K562 (cell line): ENCODE results near the gene EVI5L. TPM values are rescaled to one million over a fixed set of nuclear protein-coding genes. Genes with fewer than 3 reads are reported as not detected.

Experiments used
- ATF3 ChIP-seq, 2 experiments: fragments of 450-650 bp in 1 of 2; sonication (generic) in 1 of 2; formaldehyde crosslinking in 1 of 2; IDR thresholded peaks in 1 of 2; conservative IDR thresholded peaks in 1 of 2; 2 replicates each; pipeline versions ENCODE4 v1.6.1 to v1.8.1; 2016 to 2023; ENCODE audit warnings: mild to moderate bottlenecking in 2 of 2, moderate library complexity in 2 of 2, inconsistent platforms in 1 of 2, missing genetic modification reagents in 1 of 2
- CBFA2T3 ChIP-seq: fragments of 450-650 bp; IDR thresholded peaks from 2 replicates; pipeline ENCODE4 v1.6.1; 2017
- HOMEZ ChIP-seq: fragments of 250-450 bp; sonication (Bioruptor Pico); IDR thresholded peaks from 2 replicates; pipeline ENCODE4 v1.4.0; 2020; ENCODE audit warnings: mild to moderate bottlenecking, moderate library complexity
- KLF1 ChIP-seq: fragments of 450-650 bp; IDR thresholded peaks from 2 replicates; pipeline ENCODE4 v1.6.1; 2016; ENCODE audit warnings: missing genetic modification characterization, missing compliant biosample characterization
- KLF6 ChIP-seq: fragments of 250-450 bp; sonication (Bioruptor Pico); IDR thresholded peaks from 2 replicates; pipeline ENCODE4 v1.4.0; 2020; ENCODE audit warnings: mild to moderate bottlenecking, moderate library complexity, borderline replicate concordance
- MAFG ChIP-seq: fragments of 450-650 bp; conservative IDR thresholded peaks from 2 replicates; pipeline ENCODE4 v1.6.1; 2016; ENCODE audit warnings: missing genetic modification characterization, missing compliant biosample characterization
- MXD1 ChIP-seq: fragments of 250-450 bp; sonication (Bioruptor Pico); IDR thresholded peaks from 2 replicates; pipeline ENCODE4 v1.8.0; 2021; ENCODE audit warnings: borderline replicate concordance, mild to moderate bottlenecking, moderate library complexity; ENCODE audit not compliant: poor library complexity, severe bottlenecking
- MYC ChIP-seq, 2 experiments: fragments of 250-450 bp in 1 of 2; sonication (Bioruptor Pico) in 1 of 2; IDR thresholded peaks; 2 replicates each; pipeline versions ENCODE4 v1.5.1 to v1.6.1; 2012 to 2021; ENCODE audit warnings: low read depth in 2 of 2, borderline replicate concordance in 1 of 2, improper control_type of control experiment in 1 of 2, low read length in 1 of 2, mild to moderate bottlenecking in 1 of 2, moderate library complexity in 1 of 2
- NR2C2 ChIP-seq, 2 experiments: fragments of 200-800 bp in 1 of 2; sonication (Bioruptor generic) in 1 of 2; sonication (generic) in 1 of 2; formaldehyde crosslinking in 1 of 2; IDR thresholded peaks; 2 replicates each; pipeline versions ENCODE4 v1.6.1 to v1.8.0; 2016 to 2022; ENCODE audit warnings: mild to moderate bottlenecking in 1 of 2, missing compliant biosample characterization in 1 of 2, missing genetic modification characterization in 1 of 2, missing genetic modification reagents in 1 of 2
- POLR3A ChIP-seq: IDR thresholded peaks from 2 replicates; pipeline ENCODE4 v1.6.1; 2011; ENCODE audit warnings: borderline replicate concordance, mild to moderate bottlenecking, moderate library complexity; ENCODE audit not compliant: insufficient read length, insufficient read depth; ENCODE audit errors: extremely low read depth
- PURB ChIP-seq: sonication (generic); formaldehyde crosslinking; IDR thresholded peaks from 2 replicates; pipeline ENCODE4 v1.9.0; 2021; ENCODE audit warnings: low read depth, mild to moderate bottlenecking, missing genetic modification reagents
- SETDB1 ChIP-seq: IDR thresholded peaks from one replicate; pipeline ENCODE4 v1.6.1; 2012; ENCODE audit warnings: low read length, control low read depth, inconsistent platforms
- SNRNP70 ChIP-seq: fragments of 200-400 bp; formaldehyde crosslinking; optimal IDR thresholded peaks from 2 replicates; pipeline ENCODE3; 2017; ENCODE audit warnings: low read depth, low read length
- SPI1 ChIP-seq: IDR thresholded peaks from 2 replicates; pipeline ENCODE4 v1.6.1; 2011; ENCODE audit warnings: low read depth, low read length, control low read depth, borderline replicate concordance
- TFE3 ChIP-seq: fragments of 450-650 bp; formaldehyde crosslinking; IDR thresholded peaks from 2 replicates; pipeline ENCODE4 v1.4.0; 2020; ENCODE audit warnings: mild to moderate bottlenecking, mixed read lengths
- U2AF1 ChIP-seq: fragments of 200-400 bp; formaldehyde crosslinking; optimal IDR thresholded peaks from 2 replicates; pipeline ENCODE3; 2017; ENCODE audit warnings: mild to moderate bottlenecking, low read depth, low read length, moderate library complexity
- ZBTB7A ChIP-seq: IDR thresholded peaks from 2 replicates; pipeline ENCODE4 v1.6.1; 2011; ENCODE audit warnings: low read depth, mild to moderate bottlenecking, low read length, moderate library complexity, borderline replicate concordance; ENCODE audit not compliant: control insufficient read depth
- ZNF41 ChIP-seq: fragments of 250-450 bp; sonication (Bioruptor Pico); conservative IDR thresholded peaks from 2 replicates; pipeline ENCODE4 v1.4.0; 2020; ENCODE audit warnings: mild to moderate bottlenecking
- ZNF584 ChIP-seq: fragments of 200-800 bp; sonication (Bioruptor generic); IDR thresholded peaks from 2 replicates; pipeline ENCODE4 v1.6.1; 2016; ENCODE audit warnings: low read depth, mild to moderate bottlenecking, missing genetic modification characterization, missing compliant biosample characterization
- ZNF586 ChIP-seq: fragments of 450-650 bp; formaldehyde crosslinking; conservative IDR thresholded peaks from 2 replicates; pipeline ENCODE4 v1.4.0; 2020; ENCODE audit warnings: mild to moderate bottlenecking, moderate library complexity
- ZNF830 ChIP-seq: fragments of 250-450 bp; sonication (Bioruptor Pico); IDR thresholded peaks from 2 replicates; pipeline ENCODE4 v1.5.0; 2021; ENCODE audit warnings: mild to moderate bottlenecking
- polyA plus RNA-seq, 8 experiments: library from polyadenylated mRNA; depleted of rRNA in 4 of 8; stranded (reverse) in 5 of 8; unstranded in 3 of 8; fragments of >200 nt; fragmentation: Nextera tagmentation in 2 of 8; fragmentation: Illumina TruSeq in 1 of 8; extraction: Ambion mirVana in 2 of 8; extraction: Trizol in 1 of 8; gene quantifications; 2 replicates each; pipeline versions ENCODE4 v1.2.1 to v1.2.3, GENCODE V29; 2011 to 2014; ENCODE audit warnings: inconsistent platforms in 1 of 8, missing spikeins in 1 of 8
- total RNA-seq, 7 experiments: library from RNA; depleted of rRNA in 6 of 7; stranded (reverse); fragments of >200 nt in 6 of 7; fragmentation: Illumina TruSeq in 2 of 7; extraction: Trizol in 2 of 7; gene quantifications; 2 replicates each; pipeline versions ENCODE4 v1.2.1 to v1.2.3, GENCODE V29; 2011 to 2021; ENCODE audit warnings: low replicate concordance in 1 of 7

EVI5L gene
- total and polyA plus RNA-seq, 9 of the 15 experiments (the other 6 are each of a cell fraction or from before 2014, with no cell fraction given) = 0.69 to 1.8 (median 1.2) TPM; not detected in 2

- TF ChIP-seq HOMEZ (CRISPR knock-in tag) = no peak
- no peak for TF ChIP-seq ZNF584 (CRISPR knock-in tag)
- TF ChIP-seq ATF3 (IDR thresholded peaks at IDR 0.05) = no peak
- TF ChIP-seq ATF3 (CRISPR knock-in tag; conservative IDR thresholded peaks at IDR 0.05) = no peak
- TF ChIP-seq ZNF41 (CRISPR knock-in tag) = no peak
- TF ChIP-seq ZNF830 (CRISPR knock-in tag) = no peak
- TF ChIP-seq SETDB1 = no peak
- TF ChIP-seq PURB (CRISPR knock-in tag) = no peak
- no peak for TF ChIP-seq KLF6 (CRISPR knock-in tag)
- TF ChIP-seq KLF1 (tag) = no peak
- no peak for TF ChIP-seq POLR3A
- no peak for TF ChIP-seq MAFG (tag)
- TF ChIP-seq TFE3 (CRISPR knock-in tag) = no peak
- TF ChIP-seq U2AF1 = no peak
- TF ChIP-seq MYC (IDR thresholded peaks at IDR 0.05; ENCODE audit: low read depth, low read length) = no peak; the same call in 1 of the 2 replicates
- no peak for TF ChIP-seq MYC (CRISPR knock-in tag; IDR thresholded peaks at IDR 0.05; ENCODE audit: borderline replicate concordance, low read depth)
- no peak for TF ChIP-seq SNRNP70
- no peak for TF ChIP-seq SPI1
- no peak for TF ChIP-seq NR2C2 (CRISPR knock-in tag; IDR thresholded peaks at IDR 0.05)
- TF ChIP-seq NR2C2 (tag; IDR thresholded peaks at IDR 0.05) = peak; percentile 88
- no peak for TF ChIP-seq MXD1 (CRISPR knock-in tag)
- TF ChIP-seq ZBTB7A = peak; percentile 90
- no peak for TF ChIP-seq ZNF586 (CRISPR knock-in tag)
- TF ChIP-seq CBFA2T3 = no peak
Measured at GRCh38 chr19:7904074-7905020, 74.3 kb downstream of the EVI5L start (continued).
